ENCODE results near the gene GPRC5B.
A peak's percentile ranks its signal among the peaks of the same experiment; 100 is the strongest.

The GPRC5B gene

GRCh38 chr16:19886073-19886941 lies 1.7 kb upstream of the GPRC5B start:
- TF ChIP-seq, protein P1, sequence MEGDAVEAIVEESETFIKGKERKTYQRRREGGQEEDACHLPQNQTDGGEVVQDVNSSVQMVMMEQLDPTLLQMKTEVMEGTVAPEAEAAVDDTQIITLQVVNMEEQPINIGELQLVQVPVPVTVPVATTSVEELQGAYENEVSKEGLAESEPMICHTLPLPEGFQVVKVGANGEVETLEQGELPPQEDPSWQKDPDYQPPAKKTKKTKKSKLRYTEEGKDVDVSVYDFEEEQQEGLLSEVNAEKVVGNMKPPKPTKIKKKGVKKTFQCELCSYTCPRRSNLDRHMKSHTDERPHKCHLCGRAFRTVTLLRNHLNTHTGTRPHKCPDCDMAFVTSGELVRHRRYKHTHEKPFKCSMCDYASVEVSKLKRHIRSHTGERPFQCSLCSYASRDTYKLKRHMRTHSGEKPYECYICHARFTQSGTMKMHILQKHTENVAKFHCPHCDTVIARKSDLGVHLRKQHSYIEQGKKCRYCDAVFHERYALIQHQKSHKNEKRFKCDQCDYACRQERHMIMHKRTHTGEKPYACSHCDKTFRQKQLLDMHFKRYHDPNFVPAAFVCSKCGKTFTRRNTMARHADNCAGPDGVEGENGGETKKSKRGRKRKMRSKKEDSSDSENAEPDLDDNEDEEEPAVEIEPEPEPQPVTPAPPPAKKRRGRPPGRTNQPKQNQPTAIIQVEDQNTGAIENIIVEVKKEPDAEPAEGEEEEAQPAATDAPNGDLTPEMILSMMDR (IDR thresholded peaks at IDR 0.05; ENCODE audit: insufficient read depth, low read length, poor library complexity, severe bottlenecking), result peak; percentile 99
- H3K27me3 ChIP-seq (replicated peaks; ENCODE audit: control insufficient read depth, insufficient read depth, low read length), result no peaks in the 10 kb centered on the region; the same call in none of the 2 replicates
- peak overlapping the region; percentile 29 for H3K4me3 ChIP-seq (replicated peaks; ENCODE audit: low read depth, low read length)
- peak; percentile 52 for DNase-seq (ENCODE audit: extremely low read depth, insufficient read length)
- no peaks in the 10 kb centered on the region for H3K36me3 ChIP-seq (ENCODE audit: control insufficient read depth, insufficient read depth, low read length)

DNA sequence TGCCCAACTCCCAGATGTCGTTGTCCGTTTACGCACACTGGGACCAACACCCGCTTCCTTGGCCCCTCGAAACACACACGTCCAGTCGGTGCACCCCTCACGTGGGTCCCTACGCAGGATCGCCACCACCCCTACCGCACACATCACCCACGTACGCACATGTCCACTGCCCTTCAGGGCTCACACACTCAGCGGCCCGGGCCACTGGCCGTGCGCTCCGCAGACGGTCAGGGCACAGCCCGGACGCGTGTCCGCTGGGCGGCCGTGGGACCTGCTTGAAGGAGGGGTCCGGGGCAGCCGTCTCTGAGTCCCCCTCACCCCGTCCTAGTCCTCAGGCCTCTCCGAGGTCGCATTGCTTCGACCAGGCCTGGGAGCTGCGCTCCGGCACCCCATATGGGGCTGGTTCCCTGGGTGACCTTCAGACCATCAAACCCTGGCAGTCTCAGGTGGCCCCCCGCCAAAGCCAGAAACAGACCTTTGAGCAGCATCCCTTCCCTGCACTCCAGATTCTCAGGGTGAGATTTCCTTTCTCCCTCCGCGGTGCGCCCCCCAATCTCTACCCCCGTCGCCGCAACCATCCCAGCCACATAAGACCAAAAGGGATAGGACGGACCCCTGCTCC lies 914 bp upstream of the GPRC5B start:
- peak overlapping the region; percentile 61 for H3K4me3 ChIP-seq (replicated peaks; ENCODE audit: low read depth, low read length)
- peak; percentile 26 for DNase-seq (ENCODE audit: extremely low read depth, insufficient read length)

DNA sequence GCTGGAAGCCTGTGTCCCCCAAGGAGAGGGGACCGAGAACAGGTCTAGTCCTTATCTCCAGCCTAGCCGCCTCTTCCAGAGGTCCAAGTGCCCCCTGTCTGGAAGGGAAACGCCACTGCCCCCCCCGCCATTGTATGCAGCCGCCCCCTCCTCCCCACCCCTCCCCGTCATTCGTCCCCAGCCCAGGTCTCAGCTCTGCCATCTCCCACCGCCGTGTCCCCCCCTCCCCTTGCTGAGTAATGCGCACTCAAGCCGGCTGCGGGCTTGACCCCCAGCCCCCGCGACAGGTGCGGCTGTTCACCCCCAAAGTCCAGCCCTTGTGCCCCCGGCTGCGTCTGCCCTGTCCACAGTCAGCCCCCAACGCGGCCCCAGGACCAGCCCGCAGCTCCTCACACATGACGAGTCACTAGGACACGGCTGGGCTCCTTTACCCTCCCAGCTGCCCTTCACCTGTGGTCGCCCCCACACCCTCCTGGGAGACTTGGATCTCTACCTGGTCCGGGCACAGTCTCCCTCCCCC lies 622 bp downstream of the GPRC5B start:
- no peak for DNase-seq (ENCODE audit: extremely low read depth, insufficient read length)
- no peaks in the 10 kb centered on the region for H3K36me3 ChIP-seq (ENCODE audit: control insufficient read depth, insufficient read depth, low read length)
- no peaks in the 10 kb centered on the region; the same call in none of the 2 replicates for H3K27me3 ChIP-seq (replicated peaks; ENCODE audit: control insufficient read depth, insufficient read depth, low read length)
- TF ChIP-seq, protein P1 (IDR thresholded peaks at IDR 0.05; ENCODE audit: insufficient read depth, low read length, poor library complexity, severe bottlenecking), result no peak
- H3K4me3 ChIP-seq (replicated peaks; ENCODE audit: low read depth, low read length), result no peak overlapping the region

More for the DNA sequence above, 914 bp upstream of the GPRC5B start:
- TF ChIP-seq, protein P1 (IDR thresholded peaks at IDR 0.05; ENCODE audit: insufficient read depth, low read length, poor library complexity, severe bottlenecking), result no peak
- no peaks in the 10 kb centered on the region; the same call in none of the 2 replicates for H3K27me3 ChIP-seq (replicated peaks; ENCODE audit: control insufficient read depth, insufficient read depth, low read length)
- no peaks in the 10 kb centered on the region for H3K36me3 ChIP-seq (ENCODE audit: control insufficient read depth, insufficient read depth, low read length)

GRCh38 chr16:19883296-19883965 lies 1.2 kb downstream of the GPRC5B start:
- TF ChIP-seq, protein P1 (IDR thresholded peaks at IDR 0.05; ENCODE audit: insufficient read depth, low read length, poor library complexity, severe bottlenecking), result no peak
- Histone ChIP-seq H3K4me3 (replicated peaks; ENCODE audit: low read depth, low read length) (no peak overlapping the region), H3K36me3 (ENCODE audit: control insufficient read depth, insufficient read depth, low read length) (no peaks in the 10 kb centered on the region), H3K27me3 (replicated peaks; ENCODE audit: control insufficient read depth, insufficient read depth, low read length) (no peaks in the 10 kb centered on the region; the same call in none of the 2 replicates)
- no peak for DNase-seq (ENCODE audit: extremely low read depth, insufficient read length)

DNA sequence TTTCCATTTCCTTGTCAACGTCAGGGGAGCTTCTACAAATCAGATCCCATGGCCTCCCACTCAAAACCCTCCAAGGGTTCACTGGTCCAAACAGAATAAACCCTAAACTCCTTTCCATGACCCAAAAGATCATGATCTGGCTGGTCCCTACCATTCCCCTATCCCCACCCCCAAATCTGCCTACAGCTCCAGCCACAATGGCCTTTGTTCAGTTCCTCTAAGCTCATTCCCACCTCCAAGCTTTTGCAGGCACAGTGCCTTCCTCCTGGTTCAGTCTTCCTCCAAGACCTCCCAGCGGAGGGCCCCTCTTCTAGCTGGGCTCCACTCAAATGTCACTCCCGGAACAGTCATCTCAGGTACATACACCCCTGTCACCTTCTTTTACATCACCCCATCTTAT lies 2.0 kb downstream of the GPRC5B start:
- H3K36me3 ChIP-seq (ENCODE audit: control insufficient read depth, insufficient read depth, low read length), result no peaks in the 10 kb centered on the region
- no peak for DNase-seq (ENCODE audit: extremely low read depth, insufficient read length)
- H3K27me3 ChIP-seq (replicated peaks; ENCODE audit: control insufficient read depth, insufficient read depth, low read length), result no peaks in the 10 kb centered on the region; the same call in none of the 2 replicates
- no peak overlapping the region for H3K4me3 ChIP-seq (replicated peaks; ENCODE audit: low read depth, low read length)
- TF ChIP-seq, protein P1 (IDR thresholded peaks at IDR 0.05; ENCODE audit: insufficient read depth, low read length, poor library complexity, severe bottlenecking), result no peak

Data from GM06990 (cell line).